ENCODE data around the gene SLC39A13. TPM values are rescaled to one million over a fixed set of nuclear protein-coding genes. Genes with fewer than 3 reads are reported as not detected.
A peak's percentile ranks its signal among the peaks of the same experiment; 100 is the strongest.

The SLC39A13 gene
- total and polyA plus RNA-seq, 2 of the 13 experiments (the other 11 are each of a cell fraction or from before 2014, with no cell fraction given) = 15.3 to 30.5 TPM

DNA sequence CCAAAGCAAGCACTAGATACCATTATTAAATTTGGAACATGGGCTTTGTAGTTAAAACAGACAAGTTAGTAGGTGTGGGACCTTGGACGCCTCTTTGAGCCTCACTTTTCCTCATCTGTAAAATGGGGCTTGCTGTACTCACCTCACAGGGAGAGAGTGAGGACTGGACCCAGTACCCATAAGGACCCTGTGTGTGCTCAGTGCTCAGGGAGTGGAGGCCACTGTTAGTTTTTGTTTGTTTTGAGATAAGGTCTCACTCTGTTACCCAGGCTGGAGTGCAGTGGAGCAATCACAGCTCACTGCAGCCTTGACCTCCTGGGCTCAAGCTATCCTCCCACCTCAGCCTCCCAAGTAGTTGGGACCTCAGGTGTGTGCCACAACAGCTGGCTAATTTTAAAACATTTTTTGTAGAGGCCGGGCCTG is 31.7 kb downstream of the SLC39A13 start (continued):
- no peak for TF ChIP-seq ATF7 (IDR thresholded peaks at IDR 0.05)
- no peak for TF ChIP-seq ATF7 (CRISPR knock-in tag; IDR thresholded peaks at IDR 0.05)
- TF ChIP-seq ETV6 (CRISPR knock-in tag; conservative IDR thresholded peaks at IDR 0.05) = no peak
- peak; percentile 63 for TF ChIP-seq CEBPG (CRISPR knock-in tag; IDR thresholded peaks at IDR 0.05)
- no peak for TF ChIP-seq GTF2F1 (IDR thresholded peaks at IDR 0.05; ENCODE audit: low read length)
- TF ChIP-seq SMARCE1 (IDR thresholded peaks at IDR 0.05; ENCODE audit: borderline replicate concordance) = no peak
- TF ChIP-seq ZNF777 (CRISPR knock-in tag; IDR thresholded peaks at IDR 0.05) = no peak
- no peak for TF ChIP-seq ZNF816 (CRISPR knock-in tag; IDR thresholded peaks at IDR 0.05; ENCODE audit: borderline replicate concordance)
- no peak for TF ChIP-seq PRPF4 (IDR thresholded peaks at IDR 0.05; ENCODE audit: low read depth, low read length, poor library complexity, severe bottlenecking)
- no peak for TF ChIP-seq RBFOX2 (IDR thresholded peaks at IDR 0.05; ENCODE audit: low read depth, low read length)
- TF ChIP-seq, protein P1, sequence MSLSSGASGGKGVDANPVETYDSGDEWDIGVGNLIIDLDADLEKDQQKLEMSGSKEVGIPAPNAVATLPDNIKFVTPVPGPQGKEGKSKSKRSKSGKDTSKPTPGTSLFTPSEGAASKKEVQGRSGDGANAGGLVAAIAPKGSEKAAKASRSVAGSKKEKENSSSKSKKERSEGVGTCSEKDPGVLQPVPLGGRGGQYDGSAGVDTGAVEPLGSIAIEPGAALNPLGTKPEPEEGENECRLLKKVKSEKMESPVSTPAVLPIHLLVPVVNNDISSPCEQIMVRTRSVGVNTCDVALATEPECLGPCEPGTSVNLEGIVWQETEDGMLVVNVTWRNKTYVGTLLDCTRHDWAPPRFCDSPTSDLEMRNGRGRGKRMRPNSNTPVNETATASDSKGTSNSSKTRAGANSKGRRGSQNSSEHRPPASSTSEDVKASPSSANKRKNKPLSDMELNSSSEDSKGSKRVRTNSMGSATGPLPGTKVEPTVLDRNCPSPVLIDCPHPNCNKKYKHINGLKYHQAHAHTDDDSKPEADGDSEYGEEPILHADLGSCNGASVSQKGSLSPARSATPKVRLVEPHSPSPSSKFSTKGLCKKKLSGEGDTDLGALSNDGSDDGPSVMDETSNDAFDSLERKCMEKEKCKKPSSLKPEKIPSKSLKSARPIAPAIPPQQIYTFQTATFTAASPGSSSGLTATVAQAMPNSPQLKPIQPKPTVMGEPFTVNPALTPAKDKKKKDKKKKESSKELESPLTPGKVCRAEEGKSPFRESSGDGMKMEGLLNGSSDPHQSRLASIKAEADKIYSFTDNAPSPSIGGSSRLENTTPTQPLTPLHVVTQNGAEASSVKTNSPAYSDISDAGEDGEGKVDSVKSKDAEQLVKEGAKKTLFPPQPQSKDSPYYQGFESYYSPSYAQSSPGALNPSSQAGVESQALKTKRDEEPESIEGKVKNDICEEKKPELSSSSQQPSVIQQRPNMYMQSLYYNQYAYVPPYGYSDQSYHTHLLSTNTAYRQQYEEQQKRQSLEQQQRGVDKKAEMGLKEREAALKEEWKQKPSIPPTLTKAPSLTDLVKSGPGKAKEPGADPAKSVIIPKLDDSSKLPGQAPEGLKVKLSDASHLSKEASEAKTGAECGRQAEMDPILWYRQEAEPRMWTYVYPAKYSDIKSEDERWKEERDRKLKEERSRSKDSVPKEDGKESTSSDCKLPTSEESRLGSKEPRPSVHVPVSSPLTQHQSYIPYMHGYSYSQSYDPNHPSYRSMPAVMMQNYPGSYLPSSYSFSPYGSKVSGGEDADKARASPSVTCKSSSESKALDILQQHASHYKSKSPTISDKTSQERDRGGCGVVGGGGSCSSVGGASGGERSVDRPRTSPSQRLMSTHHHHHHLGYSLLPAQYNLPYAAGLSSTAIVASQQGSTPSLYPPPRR (CRISPR knock-in tag; IDR thresholded peaks at IDR 0.05; ENCODE audit: borderline replicate concordance) = no peak
- TF ChIP-seq FOXA1 (IDR thresholded peaks at IDR 0.05) = no peak
- TF ChIP-seq FOXA1 (CRISPR knock-in tag; IDR thresholded peaks at IDR 0.05) = peak; percentile 63
- TF ChIP-seq KLF11 (CRISPR knock-in tag; IDR thresholded peaks at IDR 0.05) = no peak
- no peak for TF ChIP-seq ZNF546 (CRISPR knock-in tag; conservative IDR thresholded peaks at IDR 0.05)
- TF ChIP-seq, protein P2, sequence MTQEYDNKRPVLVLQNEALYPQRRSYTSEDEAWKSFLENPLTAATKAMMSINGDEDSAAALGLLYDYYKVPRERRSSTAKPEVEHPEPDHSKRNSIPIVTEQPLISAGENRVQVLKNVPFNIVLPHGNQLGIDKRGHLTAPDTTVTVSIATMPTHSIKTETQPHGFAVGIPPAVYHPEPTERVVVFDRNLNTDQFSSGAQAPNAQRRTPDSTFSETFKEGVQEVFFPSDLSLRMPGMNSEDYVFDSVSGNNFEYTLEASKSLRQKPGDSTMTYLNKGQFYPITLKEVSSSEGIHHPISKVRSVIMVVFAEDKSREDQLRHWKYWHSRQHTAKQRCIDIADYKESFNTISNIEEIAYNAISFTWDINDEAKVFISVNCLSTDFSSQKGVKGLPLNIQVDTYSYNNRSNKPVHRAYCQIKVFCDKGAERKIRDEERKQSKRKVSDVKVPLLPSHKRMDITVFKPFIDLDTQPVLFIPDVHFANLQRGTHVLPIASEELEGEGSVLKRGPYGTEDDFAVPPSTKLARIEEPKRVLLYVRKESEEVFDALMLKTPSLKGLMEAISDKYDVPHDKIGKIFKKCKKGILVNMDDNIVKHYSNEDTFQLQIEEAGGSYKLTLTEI (CRISPR knock-in tag; conservative IDR thresholded peaks at IDR 0.05) = no peak
- TF ChIP-seq PPARG (CRISPR knock-in tag; conservative IDR thresholded peaks at IDR 0.05) = no peak
- no peak for TF ChIP-seq MBNL3 (CRISPR knock-in tag; conservative IDR thresholded peaks at IDR 0.05)
- TF ChIP-seq SCMH1 (CRISPR knock-in tag; IDR thresholded peaks at IDR 0.05; ENCODE audit: borderline replicate concordance) = no peak
- no peak for TF ChIP-seq YEATS2 (CRISPR knock-in tag; IDR thresholded peaks at IDR 0.05; ENCODE audit: borderline replicate concordance)
- TF ChIP-seq ZNF460 (CRISPR knock-in tag; IDR thresholded peaks at IDR 0.05; ENCODE audit: borderline replicate concordance) = peak; percentile 34
- TF ChIP-seq, protein P3, sequence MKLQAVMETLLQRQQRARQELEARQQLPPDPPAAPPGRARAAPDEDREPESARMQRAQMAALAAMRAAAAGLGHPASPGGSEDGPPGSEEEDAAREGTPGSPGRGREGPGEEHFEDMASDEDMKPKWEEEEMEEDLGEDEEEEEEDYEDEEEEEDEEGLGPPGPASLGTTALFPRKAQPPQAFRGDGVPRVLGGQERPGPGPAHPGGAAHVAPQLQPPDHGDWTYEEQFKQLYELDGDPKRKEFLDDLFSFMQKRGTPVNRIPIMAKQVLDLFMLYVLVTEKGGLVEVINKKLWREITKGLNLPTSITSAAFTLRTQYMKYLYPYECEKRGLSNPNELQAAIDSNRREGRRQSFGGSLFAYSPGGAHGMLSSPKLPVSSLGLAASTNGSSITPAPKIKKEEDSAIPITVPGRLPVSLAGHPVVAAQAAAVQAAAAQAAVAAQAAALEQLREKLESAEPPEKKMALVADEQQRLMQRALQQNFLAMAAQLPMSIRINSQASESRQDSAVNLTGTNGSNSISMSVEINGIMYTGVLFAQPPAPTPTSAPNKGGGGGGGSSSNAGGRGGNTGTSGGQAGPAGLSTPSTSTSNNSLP (IDR thresholded peaks at IDR 0.05; ENCODE audit: low read depth, low read length) = no peak
- TF ChIP-seq ZNF614 (CRISPR knock-in tag; IDR thresholded peaks at IDR 0.05; ENCODE audit: borderline replicate concordance) = no peak
